Activated CD4-positive, alpha-beta memory T cell treated with anti-CD3 and anti-CD28 coated beads for 36 hours (primary cell): ENCODE results near the gene S100A13. TPM values are rescaled to one million over a fixed set of nuclear protein-coding genes. Genes with fewer than 3 reads are reported as not detected.

Experiments used
- CTCF ChIA-PET: fragments of 350-600 bp; sonication (Branson Sonifier 250); formaldehyde crosslinking; loops from one replicate; lab custom pipeline; 2021; ENCODE audit warnings: antibody characterized with exemption, inconsistent platforms; lab: Charles Lee
- POLR2A ChIA-PET: fragments of 350-600 bp; sonication (Branson Sonifier 250); formaldehyde crosslinking; loops from one replicate; lab custom pipeline; 2021; ENCODE audit warnings: antibody characterized with exemption; lab: Charles Lee
- DNase-seq: peaks from one replicate; pipeline ENCODE4 v3.0.0-alpha.2; 2020
- H3K27ac Mint-ChIP-seq: one replicate; pipeline ENCODE4 v1.8.0; 2021; ENCODE audit warnings: mixed read lengths
- H3K27me3 Mint-ChIP-seq: one replicate; pipeline ENCODE4 v1.8.0; 2021; ENCODE audit warnings: mixed read lengths
- H3K36me3 Mint-ChIP-seq: one replicate; pipeline ENCODE4 v1.8.0; 2021; ENCODE audit warnings: mixed read lengths
- H3K4me1 Mint-ChIP-seq: one replicate; pipeline ENCODE4 v1.8.0; 2021; ENCODE audit warnings: low read depth, mixed read lengths
- H3K4me3 Mint-ChIP-seq: one replicate; pipeline ENCODE4 v1.8.0; 2021; ENCODE audit warnings: mild to moderate bottlenecking, mixed read lengths
- H3K9me3 Mint-ChIP-seq: one replicate; pipeline ENCODE4 v1.8.0; 2021; ENCODE audit warnings: mixed read lengths
- intact Hi-C: fragments of 100-400 bp; cut with micrococcal nuclease; formaldehyde crosslinking; loops from one replicate; pipeline ENCODE4 v1.15.1; 2023
- total RNA-seq, 2 experiments: library from RNA; stranded (reverse); gene quantifications; one replicate each; pipeline ENCODE4 v1.2.3, GENCODE V29; 2021

Gene S100A13
- total RNA-seq, 2 experiments from 2014 or later: 11.6 to 13.6 TPM

- intact Hi-C loops: no loop called here
- no peaks in the 10 kb centered on the region for H3K4me1 Mint-ChIP-seq
- H3K27ac Mint-ChIP-seq: no peak within 1 kb of the TSS
- H3K9me3 Mint-ChIP-seq: no peaks in the 10 kb centered on the region
- no peaks in the 10 kb centered on the region for H3K27me3 Mint-ChIP-seq
- POLR2A ChIA-PET: no interaction called here
- H3K36me3 Mint-ChIP-seq: no peaks in the 10 kb centered on the region
- DNase-seq: no peak
- H3K4me3 Mint-ChIP-seq: no peak within 1 kb of the TSS
- CTCF ChIA-PET: interaction anchor here (3.6 kb wide), 1 partner anchor 80 kb away, joined by 14 read pairs; no protein-coding TSS in a partner anchor
These were observed 14.5 kb downstream of the S100A13 start, which contains the start of gene S100A16 for GRCh38 chr1:153612755-153613331. Gene S100A16 (minus strand): TSS chr1:153613137. CDS start chr1:153608151, 4,986 bp downstream.

- intact Hi-C loops: no loop called here
- DNase-seq: no peak
- Mint-ChIP-seq H3K27me3 (no peaks in the 10 kb centered on the region), H3K4me1 (no peaks in the 10 kb centered on the region), H3K9me3 (no peaks in the 10 kb centered on the region), H3K4me3 (no peak overlapping the region), H3K36me3 (no peaks in the 10 kb centered on the region), H3K27ac (no peak overlapping the region)
- ChIA-PET POLR2A (no interaction called here), CTCF (no interaction called here)
These were observed 15.1 kb downstream of the S100A13 start for GRCh38 chr1:153612111-153612754.

GRCh38 chr1:153611356-153611755 lies 15.9 kb downstream of the S100A13 start:
- no peaks in the 10 kb centered on the region for H3K27me3 Mint-ChIP-seq
- H3K9me3 Mint-ChIP-seq: no peaks in the 10 kb centered on the region
- ChIA-PET POLR2A (no interaction called here), CTCF (no interaction called here)
- no peaks in the 10 kb centered on the region for H3K4me1 Mint-ChIP-seq
- DNase-seq: no peak
- H3K4me3 Mint-ChIP-seq: no peak overlapping the region
- H3K27ac Mint-ChIP-seq: no peak overlapping the region
- no peaks in the 10 kb centered on the region for H3K36me3 Mint-ChIP-seq
- intact Hi-C loops: no loop called here

GRCh38 chr1:153610811-153611301 lies 16.4 kb downstream of the S100A13 start:
- ChIA-PET CTCF (interaction anchor here (1.3 kb wide), 1 partner anchor 101 kb away, joined by 3 read pairs; no protein-coding TSS in a partner anchor), POLR2A (no interaction called here)
- intact Hi-C loops: no loop called here
- Mint-ChIP-seq H3K4me3 (no peak overlapping the region), H3K27me3 (no peaks in the 10 kb centered on the region), H3K9me3 (no peaks in the 10 kb centered on the region), H3K27ac (no peak overlapping the region), H3K36me3 (no peaks in the 10 kb centered on the region), H3K4me1 (no peaks in the 10 kb centered on the region)
- no peak for DNase-seq

GRCh38 chr1:153610334-153610733 lies 17.0 kb downstream of the S100A13 start:
- intact Hi-C loops: no loop called here
- no peak for DNase-seq
- Mint-ChIP-seq H3K27ac (no peak overlapping the region), H3K4me3 (no peak overlapping the region), H3K9me3 (no peaks in the 10 kb centered on the region), H3K27me3 (no peaks in the 10 kb centered on the region), H3K36me3 (no peaks in the 10 kb centered on the region), H3K4me1 (no peaks in the 10 kb centered on the region)
- CTCF ChIA-PET: interaction anchor here (1.3 kb wide), 1 partner anchor 100 kb away, joined by 3 read pairs; no protein-coding TSS in a partner anchor
- POLR2A ChIA-PET: no interaction called here

- Mint-ChIP-seq H3K27me3 (no peaks in the 10 kb centered on the region), H3K9me3 (no peaks in the 10 kb centered on the region), H3K36me3 (no peaks in the 10 kb centered on the region), H3K4me3 (no peak overlapping the region), H3K4me1 (no peaks in the 10 kb centered on the region), H3K27ac (no peak overlapping the region)
- ChIA-PET POLR2A (no interaction called here), CTCF (no interaction called here)
- DNase-seq: no peak
- intact Hi-C loops: no loop called here
These were observed 17.8 kb downstream of the S100A13 start for GRCh38 chr1:153609585-153609907.

GRCh38 chr1:153608742-153609584 lies 18.3 kb downstream of the S100A13 start:
- H3K4me3 Mint-ChIP-seq: no peak overlapping the region
- intact Hi-C loops: no loop called here
- CTCF ChIA-PET: interaction anchor here (1.3 kb wide), 1 partner anchor 9 kb away, joined by 3 read pairs; no protein-coding TSS in a partner anchor
- H3K27ac Mint-ChIP-seq: no peak overlapping the region
- H3K27me3 Mint-ChIP-seq: no peaks in the 10 kb centered on the region
- no peak for DNase-seq
- POLR2A ChIA-PET: no interaction called here
- H3K4me1 Mint-ChIP-seq: no peaks in the 10 kb centered on the region
- no peaks in the 10 kb centered on the region for H3K36me3 Mint-ChIP-seq
- no peaks in the 10 kb centered on the region for H3K9me3 Mint-ChIP-seq

- ChIA-PET CTCF (interaction anchor here (1.3 kb wide), 1 partner anchor 9 kb away, joined by 3 read pairs; no protein-coding TSS in a partner anchor), POLR2A (no interaction called here)
- no peaks in the 10 kb centered on the region for H3K27me3 Mint-ChIP-seq
- H3K4me1 Mint-ChIP-seq: no peaks in the 10 kb centered on the region
- H3K27ac Mint-ChIP-seq: no peak overlapping the region
- no peaks in the 10 kb centered on the region for H3K36me3 Mint-ChIP-seq
- intact Hi-C loops: no loop called here
- H3K4me3 Mint-ChIP-seq: no peak overlapping the region
- no peaks in the 10 kb centered on the region for H3K9me3 Mint-ChIP-seq
- no peak for DNase-seq
These were observed 19.1 kb downstream of the S100A13 start for GRCh38 chr1:153608089-153608682.

GRCh38 chr1:153607381-153607780 lies 19.9 kb downstream of the S100A13 start:
- Mint-ChIP-seq H3K27me3 (no peaks in the 10 kb centered on the region), H3K36me3 (no peaks in the 10 kb centered on the region), H3K4me3 (no peak overlapping the region), H3K4me1 (no peaks in the 10 kb centered on the region), H3K27ac (no peak overlapping the region), H3K9me3 (no peaks in the 10 kb centered on the region)
- intact Hi-C loops: no loop called here
- POLR2A ChIA-PET: no interaction called here
- no peak for DNase-seq
- CTCF ChIA-PET: interaction anchor here (1.3 kb wide), 1 partner anchor 10 kb away, joined by 3 read pairs; no protein-coding TSS in a partner anchor

GRCh38 chr1:153606194-153606593 lies 21.1 kb downstream of the S100A13 start:
- CTCF ChIA-PET: no interaction called here
- no peak for DNase-seq
- intact Hi-C loops: no loop called here
- no peak overlapping the region for H3K4me3 Mint-ChIP-seq
- POLR2A ChIA-PET: no interaction called here
- no peaks in the 10 kb centered on the region for H3K9me3 Mint-ChIP-seq
- no peak overlapping the region for H3K27ac Mint-ChIP-seq
- H3K4me1 Mint-ChIP-seq: no peaks in the 10 kb centered on the region
- H3K27me3 Mint-ChIP-seq: no peaks in the 10 kb centered on the region
- H3K36me3 Mint-ChIP-seq: no peaks in the 10 kb centered on the region

- Mint-ChIP-seq H3K4me3 (no peak overlapping the region), H3K27me3 (no peaks in the 10 kb centered on the region), H3K4me1 (peaks cover 9% of the 10 kb centered on the region), H3K36me3 (no peaks in the 10 kb centered on the region), H3K27ac (no peak overlapping the region), H3K9me3 (no peaks in the 10 kb centered on the region)
- ChIA-PET POLR2A (no interaction called here), CTCF (interaction anchor here (0.8 to 1.3 kb wide), 2 partner anchors 30 to 70 kb away, joined by 3 read pairs; no protein-coding TSS in a partner anchor)
- DNase-seq: no peak
- intact Hi-C loops: no loop called here
These were observed 24.6 kb downstream of the S100A13 start for GRCh38 chr1:153602749-153603148.

GRCh38 chr1:153599847-153600246 lies 27.5 kb downstream of the S100A13 start:
- Mint-ChIP-seq H3K27me3 (no peaks in the 10 kb centered on the region), H3K9me3 (no peaks in the 10 kb centered on the region), H3K4me3 (no peak overlapping the region), H3K4me1 (peaks cover 17% of the 10 kb centered on the region), H3K27ac (no peak overlapping the region), H3K36me3 (no peaks in the 10 kb centered on the region)
- POLR2A ChIA-PET: no interaction called here
- DNase-seq: no peak
- CTCF ChIA-PET: interaction anchor here (0.7 to 1.6 kb wide), 2 partner anchors 23 to 67 kb away, joined by 3 to 5 read pairs; no protein-coding TSS in a partner anchor
- intact Hi-C loops: no loop called here
